K562 (cell line): ENCODE measurements around the gene GMPR. TPM values are rescaled to one million over a fixed set of nuclear protein-coding genes. Genes with fewer than 3 reads are reported as not detected.

Experiments used
- ARID3B ChIP-seq: fragments of 250-450 bp; sonication (Bioruptor Pico); IDR thresholded peaks from 2 replicates; pipeline ENCODE4 v1.4.0; 2020; ENCODE audit warnings: borderline replicate concordance
- CAMTA2 ChIP-seq: fragments of 250-450 bp; sonication (Bioruptor Pico); conservative IDR thresholded peaks from 2 replicates; pipeline ENCODE4 v1.5.1; 2022
- CHD2 ChIP-seq: IDR thresholded peaks from 2 replicates; pipeline ENCODE4 v1.6.1; 2011; ENCODE audit warnings: low read depth, low read length
- CREB5 ChIP-seq: fragments of 250-450 bp; sonication (Bioruptor Pico); IDR thresholded peaks from 2 replicates; pipeline ENCODE4 v1.5.0; 2020; ENCODE audit warnings: mild to moderate bottlenecking
- ELK1 ChIP-seq: sonication (generic); formaldehyde crosslinking; IDR thresholded peaks from 2 replicates; pipeline ENCODE4 v1.8.1; 2022; ENCODE audit warnings: missing genetic modification reagents
- ETV5 ChIP-seq: sonication (generic); formaldehyde crosslinking; IDR thresholded peaks from 2 replicates; pipeline ENCODE4 v1.4.0; 2020; ENCODE audit warnings: low read depth, mild to moderate bottlenecking, missing genetic modification reagents
- FOXM1 ChIP-seq, 2 experiments: fragments of 450-650 bp in 1 of 2; sonication (generic) in 1 of 2; formaldehyde crosslinking in 1 of 2; IDR thresholded peaks; 2 replicates each; pipeline versions ENCODE4 v1.6.1 to v1.9.0; 2017 to 2022; ENCODE audit warnings: low read depth in 2 of 2, mild to moderate bottlenecking in 2 of 2, missing genetic modification reagents in 1 of 2, moderate library complexity in 1 of 2
- HMGXB4 ChIP-seq: sonication (generic); formaldehyde crosslinking; IDR thresholded peaks from 2 replicates; pipeline ENCODE4 v1.8.1; 2023; ENCODE audit warnings: mild to moderate bottlenecking, missing genetic modification reagents
- KDM4B ChIP-seq, 2 experiments: fragments of 450-650 bp in 1 of 2; sonication (generic) in 1 of 2; IDR thresholded peaks; 2 replicates each; pipeline ENCODE4 v1.6.1; 2016 to 2017; ENCODE audit warnings: borderline replicate concordance in 2 of 2, antibody characterized with exemption in 1 of 2, low read depth in 1 of 2, mild to moderate bottlenecking in 1 of 2
- LEF1 ChIP-seq: fragments of 450-650 bp; IDR thresholded peaks from 2 replicates; pipeline ENCODE4 v1.6.1; 2016; ENCODE audit warnings: mild to moderate bottlenecking
- MCM2 ChIP-seq: fragments of 450-650 bp; IDR thresholded peaks from 2 replicates; pipeline ENCODE4 v1.6.1; 2017; ENCODE audit warnings: low read depth, mild to moderate bottlenecking
- MCM3 ChIP-seq: fragments of 450-650 bp; IDR thresholded peaks from 2 replicates; pipeline ENCODE4 v1.6.1; 2016
- MIER1 ChIP-seq: fragments of 450-650 bp; IDR thresholded peaks from 2 replicates; pipeline ENCODE4 v1.6.1; 2016; ENCODE audit warnings: antibody characterized with exemption, mild to moderate bottlenecking, low read depth
- NKRF ChIP-seq: fragments of 450-650 bp; IDR thresholded peaks from 2 replicates; pipeline ENCODE4 v1.6.1; 2016; ENCODE audit warnings: borderline replicate concordance
- SMAD1 ChIP-seq: fragments of 150-350 bp; IDR thresholded peaks from 2 replicates; pipeline ENCODE4 v1.6.1; 2014; ENCODE audit warnings: low read length, low read depth; ENCODE audit not compliant: partially characterized antibody
- SPI1 ChIP-seq: IDR thresholded peaks from 2 replicates; pipeline ENCODE4 v1.6.1; 2011; ENCODE audit warnings: low read depth, low read length, control low read depth, borderline replicate concordance
- TCF7L2 ChIP-seq: fragments of 150-350 bp; IDR thresholded peaks from 2 replicates; pipeline ENCODE4 v1.6.1; 2016; ENCODE audit warnings: low read depth, mild to moderate bottlenecking, low read length, moderate library complexity
- XRCC5 ChIP-seq: fragments of 200-400 bp; formaldehyde crosslinking; IDR thresholded peaks from 2 replicates; pipeline ENCODE4 v1.6.1; 2017; ENCODE audit warnings: low read depth, mild to moderate bottlenecking, low read length
- ZNF431 ChIP-seq: sonication (generic); formaldehyde crosslinking; IDR thresholded peaks from 2 replicates; pipeline ENCODE4 v1.8.0; 2022; ENCODE audit warnings: mild to moderate bottlenecking, missing genetic modification reagents
- ZSCAN32 ChIP-seq: fragments of 450-650 bp; formaldehyde crosslinking; IDR thresholded peaks from 2 replicates; pipeline ENCODE4 v1.4.0; 2020; ENCODE audit warnings: mild to moderate bottlenecking, moderate library complexity
- polyA plus RNA-seq, 8 experiments: library from polyadenylated mRNA; depleted of rRNA in 4 of 8; stranded (reverse) in 5 of 8; unstranded in 3 of 8; fragments of >200 nt; fragmentation: Nextera tagmentation in 2 of 8; fragmentation: Illumina TruSeq in 1 of 8; extraction: Ambion mirVana in 2 of 8; extraction: Trizol in 1 of 8; gene quantifications; 2 replicates each; pipeline versions ENCODE4 v1.2.1 to v1.2.3, GENCODE V29; 2011 to 2014; ENCODE audit warnings: inconsistent platforms in 1 of 8, missing spikeins in 1 of 8
- total RNA-seq, 7 experiments: library from RNA; depleted of rRNA in 6 of 7; stranded (reverse); fragments of >200 nt in 6 of 7; fragmentation: Illumina TruSeq in 2 of 7; extraction: Trizol in 2 of 7; gene quantifications; 2 replicates each; pipeline versions ENCODE4 v1.2.1 to v1.2.3, GENCODE V29; 2011 to 2021; ENCODE audit warnings: low replicate concordance in 1 of 7

Gene GMPR
- total and polyA plus RNA-seq, 9 of the 15 experiments (the other 6 are each of a cell fraction or from before 2014, with no cell fraction given), result 34.6 to 83.7 (median 49.8) TPM

GRCh38 chr6:16267428-16268263 lies 29.3 kb downstream of the GMPR start (continued):
- TF ChIP-seq ARID3B (peak; percentile 88), CREB5 (CRISPR knock-in tag) (no peak), ELK1 (CRISPR knock-in tag) (no peak), SMAD1 (peak; percentile 74), NKRF (no peak), FOXM1 (IDR thresholded peaks at IDR 0.05; ENCODE audit: low read depth) (peak; percentile 90), FOXM1 (CRISPR knock-in tag; IDR thresholded peaks at IDR 0.05; ENCODE audit: low read depth) (no peak), KDM4B (IDR thresholded peaks at IDR 0.05; ENCODE audit: borderline replicate concordance in 2 of 2, low read depth in 1 of 2) (peak in 1 of 2 experiments; percentile 76; a peak in 1 of 4 replicates), MIER1 (peak; percentile 30; the same call in 1 of the 2 replicates), ETV5 (CRISPR knock-in tag) (peak; percentile 96), LEF1 (peak; percentile 84), CAMTA2 (no peak), MCM3 (no peak), HMGXB4 (no peak), TCF7L2 (no peak), CHD2 (0 out of 2 replicates have a peak, but pooled peaks have one; percentile 7), ZNF431 (CRISPR knock-in tag) (no peak), XRCC5 (peak; percentile 54), ZSCAN32 (CRISPR knock-in tag) (0 out of 2 replicates have a peak, but pooled peaks have one; percentile 15), SPI1 (0 out of 2 replicates have a peak, but pooled peaks have one; percentile 20), MCM2 (no peak)
